Fibroblast of lung (primary cell): ENCODE measurements around the gene STAT3.

Experiments used
- CTCF ChIP-seq, 2 donors: IDR thresholded peaks in 1 of 2; conservative IDR thresholded peaks in 1 of 2; 1 replicate in 1 of 2; 2 replicates in 1 of 2; pipeline ENCODE4 v1.5.1; 2011 to 2012; ENCODE audit warnings: low read length in 2 of 2, control low read depth in 1 of 2, inconsistent platforms in 1 of 2, low read depth in 1 of 2, mild to moderate bottlenecking in 1 of 2
- EZH2 ChIP-seq: IDR thresholded peaks from 2 replicates; pipeline ENCODE4 v1.5.1; 2012; ENCODE audit warnings: low read length, control low read depth, mild to moderate bottlenecking; ENCODE audit errors: missing control alignments

DNA sequence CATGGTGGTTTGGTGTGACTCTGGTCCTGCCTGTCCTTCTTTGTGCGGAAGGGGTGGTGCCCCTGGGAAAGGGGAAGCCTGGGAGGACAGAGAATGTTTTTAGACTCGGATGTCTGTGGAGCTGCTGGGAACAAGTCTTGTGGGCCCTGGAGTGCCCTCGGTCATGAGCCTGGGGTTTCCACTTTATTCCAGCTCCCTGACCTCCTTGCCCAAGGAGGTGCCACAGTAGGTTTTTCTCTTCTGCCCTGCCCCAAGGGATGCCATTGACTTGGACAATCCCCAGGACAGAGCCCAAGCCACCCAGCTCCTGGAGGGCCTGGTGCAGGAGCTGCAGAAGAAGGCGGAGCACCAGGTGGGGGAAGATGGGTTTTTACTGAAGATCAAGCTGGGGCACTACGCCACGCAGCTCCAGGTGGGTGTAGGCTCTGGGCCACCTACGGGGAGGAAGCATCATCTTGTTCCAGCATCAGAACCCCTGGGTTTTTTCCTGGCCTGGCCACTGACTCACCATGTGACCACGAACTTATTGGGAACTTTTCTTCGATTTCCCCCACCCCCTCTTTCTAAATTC lies 98.5 kb downstream of the STAT3 start:
- TF ChIP-seq CTCF (conservative IDR thresholded peaks at IDR 0.05 in 1 of 2, IDR thresholded peaks at IDR 0.05 in 1 of 2; ENCODE audit: low read depth in 1 of 2, low read length in 2 of 2) = no peak
- TF ChIP-seq EZH2 = no peak
